ENCODE results near the gene FAF1.

The FAF1 gene

GRCh38 chr1:50393522-50394120 lies 566.4 kb downstream of the FAF1 start:
- WGBS, 2 experiments (ENCODE audit: insufficient coverage in 2 of 2): 75% methylated on average over 2 of the region's 2 CpGs; no CpG with 5 or more reads in 1 of the 2 experiments
- Histone ChIP-seq H3K9me3 (ENCODE audit: control insufficient read depth, low read length) (no peaks in the 10 kb centered on the region), H3K27ac (ENCODE audit: low read depth, low read length, severe bottlenecking) (no peak overlapping the region), H3K36me3 (ENCODE audit: control insufficient read depth, insufficient read depth, low read length) (no peaks in the 10 kb centered on the region), H3K4me1 (ENCODE audit: control insufficient read depth, insufficient read depth, low read length, poor library complexity, severe bottlenecking) (no peaks in the 10 kb centered on the region), H3K4me3 (ENCODE audit: extremely low read depth, insufficient read depth, low read length, poor library complexity, severe bottlenecking) (no peak overlapping the region)
